NCI-H2227 (cell line): Measurements from ENCODE around the gene GPRIN1.
A peak's percentile ranks its signal among the peaks of the same experiment; 100 is the strongest.

Experiments used
- DNase-seq: peaks from one replicate; lab custom pipeline; 2025; ENCODE audit not compliant: unreplicated experiment; lab: John Stamatoyannopoulos, UW

The GPRIN1 gene

DNA sequence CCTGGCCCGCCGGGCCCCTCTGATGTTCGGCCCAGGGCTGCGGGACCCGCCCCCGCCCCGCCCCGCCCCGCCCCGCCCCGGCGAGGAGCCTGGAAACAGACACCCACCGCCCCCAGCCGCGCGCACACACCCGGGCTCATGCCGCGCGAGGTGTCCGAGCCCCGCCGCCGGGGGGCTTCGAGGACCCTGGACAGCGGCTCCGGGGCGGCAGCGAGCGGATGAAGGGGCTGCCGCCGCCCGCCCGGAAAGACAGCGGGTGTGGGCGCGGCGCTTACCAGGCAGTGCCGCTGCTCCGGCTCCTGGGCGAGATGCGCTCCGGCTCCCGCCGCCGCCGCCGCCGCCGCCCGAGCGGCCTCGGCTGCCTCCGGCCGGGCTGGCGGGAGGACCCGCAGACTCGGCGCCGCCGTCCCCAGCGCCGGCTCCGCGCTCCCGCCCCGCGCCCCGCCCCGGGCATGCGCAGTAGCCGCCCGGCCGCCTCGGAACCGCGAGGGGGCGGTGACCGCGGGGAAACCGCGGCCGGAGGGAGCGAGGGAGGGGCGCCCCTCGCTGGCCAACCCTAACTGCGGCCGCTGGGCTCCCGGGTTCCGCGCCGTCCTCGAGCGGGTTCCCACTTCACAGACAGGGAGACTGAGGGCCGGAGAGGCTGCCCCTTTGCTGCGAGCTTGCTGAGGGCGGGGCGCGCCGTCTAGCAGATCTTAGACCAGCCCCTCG is at the start of gene GPRIN1:
GPRIN1 (minus strand) TSS at position 433 of the 711 bp plus-strand sequence. CDS start 10,322 bp downstream, outside the sequence.
- peak; percentile 86 for DNase-seq

DNA sequence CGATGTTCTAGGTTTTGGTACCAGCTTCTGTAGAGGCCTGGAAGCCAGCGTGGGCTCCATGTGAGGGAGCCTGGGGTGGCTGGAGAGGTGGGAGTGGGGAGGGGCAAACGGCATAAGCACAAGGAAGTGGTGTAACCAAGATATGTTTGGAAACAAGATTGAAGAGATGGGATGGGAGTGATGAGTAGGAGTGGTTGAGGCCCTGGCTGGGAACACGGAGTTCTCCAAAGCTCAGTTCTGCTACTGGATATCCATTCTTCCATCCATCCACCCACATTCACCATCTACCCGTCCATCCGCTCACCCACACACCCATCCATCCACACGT is 49.5 kb upstream of the GPRIN1 start:
- no peak for DNase-seq

DNA sequence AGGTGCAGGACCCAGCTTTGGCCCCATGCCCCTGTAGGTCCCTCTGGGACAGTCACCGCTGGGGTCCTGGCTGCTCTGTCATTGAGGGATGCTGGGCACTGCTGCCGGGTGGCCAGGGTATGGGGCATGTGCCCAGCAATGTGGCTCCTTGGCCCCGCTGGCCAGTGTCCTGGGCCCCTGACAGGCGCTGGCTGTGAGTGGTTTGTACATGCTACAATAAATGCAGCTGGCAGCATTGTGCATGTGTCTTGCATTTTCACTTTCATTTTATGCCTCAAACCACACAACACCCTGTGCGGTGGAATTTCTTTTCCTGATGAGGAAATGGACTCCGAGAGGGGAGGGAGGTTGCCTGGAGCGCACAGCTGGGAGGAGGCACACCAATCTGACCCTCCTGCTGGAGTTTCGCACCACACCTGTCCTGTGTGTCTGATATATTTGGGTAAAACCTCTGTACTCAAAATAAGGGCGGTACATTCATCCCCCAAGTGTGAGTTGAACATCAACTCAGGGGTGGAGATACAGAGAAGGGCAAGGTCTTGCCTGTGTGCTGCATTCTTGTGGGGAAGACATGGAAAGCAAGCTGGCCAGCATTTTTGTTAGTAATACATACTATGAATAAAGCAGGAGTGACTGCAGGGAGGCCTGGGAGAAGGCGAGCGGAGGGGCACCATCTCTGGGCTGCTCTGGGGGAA is 49.0 kb upstream of the GPRIN1 start:
- no peak for DNase-seq

DNA sequence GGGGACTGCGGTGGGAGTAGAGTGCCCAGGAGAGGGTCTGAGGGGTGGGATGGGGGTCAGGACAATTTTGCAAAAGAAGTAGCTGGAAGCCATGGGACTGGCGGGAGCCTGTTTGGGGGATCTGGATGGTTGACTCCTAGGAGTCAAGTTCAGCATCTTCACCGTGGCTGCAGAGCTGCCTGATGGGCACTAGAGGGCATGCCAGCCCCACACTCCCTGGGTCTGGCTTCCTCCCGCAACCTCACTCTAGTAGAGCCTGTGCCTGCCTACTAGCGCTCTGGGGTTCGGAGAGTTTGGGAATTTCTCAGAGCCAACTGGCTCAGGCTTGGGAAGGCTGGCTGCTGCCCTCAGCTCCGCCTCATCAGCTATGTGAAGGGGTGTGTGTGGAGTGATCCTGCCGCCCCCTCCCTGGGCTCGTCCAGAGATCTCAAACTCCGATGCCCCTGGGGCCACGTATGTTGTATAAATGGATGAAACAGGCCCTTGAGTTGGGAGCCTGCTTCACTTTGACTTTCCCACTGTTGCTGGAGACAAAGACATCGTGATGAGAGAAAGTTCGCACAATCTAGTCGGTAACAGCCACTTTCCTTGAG is 48.1 kb upstream of the GPRIN1 start:
- DNase-seq = peak; percentile 68

DNA sequence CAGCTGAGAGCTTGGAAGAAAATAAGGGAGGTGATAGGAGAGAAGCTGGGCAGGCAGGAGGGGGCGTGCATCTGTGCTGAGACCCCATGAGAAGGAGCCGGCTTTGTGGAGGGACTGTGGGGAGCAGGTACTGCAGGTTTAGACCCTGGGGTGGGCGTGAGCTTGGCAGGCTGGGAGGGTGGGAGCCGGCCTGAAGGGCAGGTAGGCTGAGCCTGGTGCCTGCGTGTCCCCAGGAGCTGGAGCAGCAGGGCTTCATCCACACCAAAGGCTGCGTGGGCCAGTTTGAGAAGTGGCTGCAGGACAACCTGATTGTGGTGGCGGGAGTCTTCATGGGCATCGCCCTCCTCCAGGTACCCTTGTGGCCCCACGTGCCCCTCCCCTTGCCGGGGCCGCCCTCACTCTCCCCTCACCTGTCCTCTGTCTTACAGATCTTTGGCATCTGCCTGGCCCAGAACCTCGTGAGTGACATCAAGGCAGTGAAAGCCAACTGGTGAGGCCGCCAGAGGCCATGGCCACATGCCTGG is 46.6 kb upstream of the GPRIN1 start:
- DNase-seq = no peak

DNA sequence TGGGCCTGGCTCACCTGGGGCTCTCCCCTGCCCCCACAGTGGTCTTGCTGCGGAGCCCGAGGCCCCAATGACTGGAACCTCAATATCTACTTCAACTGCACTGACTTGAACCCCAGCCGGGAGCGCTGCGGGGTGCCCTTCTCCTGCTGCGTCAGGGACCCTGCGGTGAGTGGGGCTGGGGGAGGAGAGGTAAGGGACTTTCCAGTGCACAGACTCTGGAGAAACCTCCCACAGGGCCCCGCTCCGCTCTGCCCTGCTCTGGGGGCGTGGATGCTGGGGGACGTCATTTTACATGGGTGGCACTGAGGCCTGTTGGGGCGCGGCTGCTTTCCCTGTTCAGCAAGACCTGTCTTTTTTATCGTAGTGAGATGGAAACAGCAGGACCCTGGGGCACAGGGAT is 44.9 kb upstream of the GPRIN1 start:
- no peak for DNase-seq

GRCh38 chr5:176653401-176654385 is 43.7 kb upstream of the GPRIN1 start:
- DNase-seq = no peak

DNA sequence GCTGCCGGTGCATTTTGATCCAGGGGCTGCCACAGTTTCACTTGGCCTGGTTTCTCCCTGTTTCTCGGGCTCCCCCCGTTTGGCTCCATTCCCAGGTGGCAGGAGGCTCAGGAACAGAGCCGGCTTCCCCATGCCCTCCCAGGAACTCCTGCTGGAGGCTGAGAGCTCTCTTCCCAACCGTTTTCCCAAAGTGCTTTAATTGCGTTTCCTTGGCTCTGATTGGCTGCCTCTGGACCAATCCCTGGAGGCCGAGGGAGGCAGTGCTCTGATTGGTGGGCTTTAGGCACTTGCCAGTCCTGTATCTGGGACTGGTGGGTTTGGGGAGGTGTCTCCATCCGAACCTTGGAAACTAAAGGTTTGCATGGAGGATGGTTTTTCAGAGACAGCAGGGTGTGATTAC is 42.2 kb upstream of the GPRIN1 start:
- peak; percentile 37 for DNase-seq

DNA sequence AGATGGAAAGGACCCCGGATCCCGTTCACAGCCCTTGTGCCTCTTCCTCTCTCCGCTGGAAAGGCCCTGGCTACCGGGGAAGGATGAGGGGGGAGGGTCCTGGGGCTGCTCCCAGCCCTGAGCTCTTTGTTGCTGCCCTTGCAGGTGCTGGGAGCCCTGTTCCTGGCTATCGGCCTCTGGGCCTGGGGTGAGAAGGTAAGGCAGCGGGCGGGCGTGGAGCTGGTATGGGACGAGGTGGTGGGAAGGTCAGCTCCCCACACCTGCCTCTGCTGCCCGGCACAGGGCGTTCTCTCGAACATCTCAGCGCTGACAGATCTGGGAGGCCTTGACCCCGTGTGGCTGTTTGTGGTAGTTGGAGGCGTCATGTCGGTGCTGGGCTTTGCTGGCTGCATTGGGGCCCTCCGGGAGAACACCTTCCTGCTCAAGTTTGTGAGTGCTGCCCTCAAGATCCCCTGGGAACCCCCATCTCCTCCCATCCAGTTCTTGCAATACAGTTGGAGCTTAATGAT is 41.6 kb upstream of the GPRIN1 start:
- DNase-seq = no peak

DNA sequence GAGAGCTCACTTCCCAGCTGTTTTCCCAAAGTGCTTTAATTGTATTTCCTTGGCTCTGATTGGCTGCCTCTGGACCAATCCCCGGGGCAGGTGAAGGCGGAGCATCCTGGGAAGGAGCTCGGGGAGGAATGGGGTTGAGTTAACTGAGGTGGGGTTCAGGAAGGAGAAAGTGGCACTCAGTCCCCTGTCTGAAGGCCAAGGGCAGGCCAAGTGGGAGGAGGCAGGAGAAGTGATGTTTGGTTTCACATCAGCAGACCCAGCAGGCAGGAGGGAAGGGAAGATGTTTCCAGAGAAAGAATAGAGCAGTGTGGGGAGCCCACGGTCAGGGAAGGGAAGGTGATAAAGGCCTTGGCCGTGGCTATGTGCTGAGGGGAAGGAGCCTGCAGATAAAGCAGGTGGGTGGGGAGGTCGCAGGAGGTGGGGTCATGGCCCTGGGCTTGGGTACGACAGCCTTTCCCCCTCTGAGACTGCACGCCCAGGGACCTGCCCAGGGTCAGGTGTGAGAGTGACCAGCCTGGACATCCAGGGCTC is 40.5 kb upstream of the GPRIN1 start:
- no peak for DNase-seq

DNA sequence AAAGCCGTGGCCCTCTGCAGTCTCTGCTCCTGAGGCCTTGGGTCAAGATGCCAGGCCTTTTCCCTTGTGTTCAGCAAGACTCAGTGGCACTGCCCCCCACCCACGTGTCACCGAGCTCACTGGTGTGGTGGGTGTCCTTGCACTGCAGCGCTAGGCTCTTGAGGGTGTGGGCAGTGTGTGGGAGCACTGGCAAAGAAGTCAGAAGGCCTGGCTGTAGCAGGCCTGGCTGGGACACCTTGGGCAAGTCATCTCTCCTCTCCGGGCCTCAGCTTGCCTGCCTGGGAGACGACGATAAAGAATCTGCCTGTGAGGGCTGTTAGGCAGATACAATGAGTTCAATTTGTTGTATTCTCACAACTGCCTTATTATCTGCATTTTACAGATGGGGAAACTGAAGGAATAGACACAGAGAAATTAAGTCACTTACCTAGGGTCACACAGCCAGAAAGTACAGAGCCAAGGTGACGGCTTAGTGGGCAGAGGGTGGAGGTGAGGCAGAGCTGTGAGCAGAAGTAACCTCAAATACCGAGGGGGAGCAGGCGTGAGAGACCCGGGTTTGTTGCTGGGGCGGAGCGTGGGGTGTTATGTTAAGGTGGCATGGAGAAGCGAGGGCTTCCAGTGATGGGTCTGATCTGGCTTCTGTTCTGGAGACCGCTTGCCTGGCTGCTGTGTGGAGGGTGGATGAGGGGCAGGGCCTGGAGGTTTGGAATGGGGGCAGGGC is 38.7 kb upstream of the GPRIN1 start:
- no peak for DNase-seq

DNA sequence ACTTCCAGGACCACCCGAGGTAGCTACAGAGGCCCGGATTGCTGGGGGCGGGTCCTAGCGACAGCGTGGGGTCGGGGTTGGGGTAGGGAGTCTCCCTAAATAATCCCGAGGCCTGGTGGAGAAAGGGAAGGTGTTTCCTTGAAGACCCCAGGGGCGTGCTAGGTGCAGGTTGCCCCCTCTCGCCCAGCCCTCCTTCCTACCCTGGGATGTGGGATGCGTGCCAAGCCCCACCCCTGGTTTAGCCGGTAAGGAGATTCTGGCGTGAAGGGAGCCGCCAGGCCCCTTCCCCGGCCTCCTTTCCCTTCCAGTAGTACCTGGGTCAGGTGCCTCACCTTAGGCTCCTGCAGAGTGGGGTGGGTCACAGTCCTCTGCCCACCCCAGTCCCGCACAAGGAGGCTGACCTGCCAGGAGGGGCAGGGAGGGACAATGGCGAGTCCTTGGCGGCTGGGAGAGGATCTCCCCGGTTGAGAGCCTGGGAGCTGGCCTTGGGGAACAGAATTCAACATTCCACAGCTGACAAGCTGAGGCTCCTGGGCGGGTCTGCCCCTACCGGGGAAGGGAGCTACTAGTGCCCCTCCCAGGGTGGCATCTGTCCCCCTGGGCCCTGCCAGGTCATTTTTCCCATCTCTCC is 38.0 kb upstream of the GPRIN1 start:
- DNase-seq = peak; percentile 40

- DNase-seq = peak; percentile 98
These were observed 37.3 kb upstream of the GPRIN1 start, which contains the start of gene TSPAN17 for GRCh38 chr5:176647030-176647842. Gene TSPAN17 (plus strand): TSS chr5:176647484. CDS start chr5:176647616, 132 bp downstream.

DNA sequence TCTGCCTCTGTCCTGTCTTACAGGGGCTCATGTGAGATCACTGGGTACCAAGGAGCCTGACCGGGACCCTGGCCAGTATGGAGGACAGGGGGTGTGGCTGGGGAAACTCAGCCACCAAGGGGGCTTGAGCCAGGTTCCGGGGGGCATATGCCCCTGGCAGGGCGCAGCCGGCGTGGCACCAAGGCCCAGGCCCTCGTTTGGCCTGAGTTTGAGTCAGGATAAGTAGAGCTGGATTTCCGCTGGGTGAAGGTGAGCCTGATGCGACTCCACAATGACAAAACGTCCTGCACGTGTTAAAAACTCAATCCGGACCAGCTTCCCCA is 36.7 kb upstream of the GPRIN1 start:
- DNase-seq = no peak

DNA sequence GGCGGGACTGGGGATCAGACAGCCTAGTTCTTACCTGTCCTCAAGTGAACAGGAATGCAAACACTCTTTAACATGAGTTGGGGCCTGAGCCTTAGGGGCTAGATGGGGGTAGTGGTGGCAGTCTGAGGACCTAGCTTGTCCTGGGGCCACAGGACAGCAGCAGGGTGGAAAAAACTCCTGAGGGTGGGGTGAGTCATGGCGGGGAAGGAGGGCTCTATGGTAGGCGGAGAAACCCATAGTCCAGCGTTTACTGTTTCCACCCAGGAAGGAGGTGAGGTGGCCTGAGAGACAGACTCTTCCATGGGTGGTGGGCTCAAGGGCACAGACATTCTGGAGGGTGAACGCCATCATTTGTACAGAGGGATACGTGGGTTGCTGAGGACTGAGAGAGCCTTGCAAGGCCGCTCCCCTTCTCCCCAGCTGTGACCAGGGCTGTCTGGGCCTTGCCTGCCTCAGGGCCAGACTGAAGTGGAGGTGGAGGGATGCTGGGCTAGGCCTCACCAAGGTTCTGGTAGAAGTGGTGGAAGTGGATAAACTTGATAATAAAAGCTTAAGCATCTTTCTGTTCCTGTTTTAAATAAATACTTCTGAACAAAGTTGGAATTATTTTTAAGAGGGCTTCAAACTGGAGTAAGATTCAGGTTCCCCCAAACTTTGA is 36.2 kb upstream of the GPRIN1 start:
- no peak for DNase-seq

DNA sequence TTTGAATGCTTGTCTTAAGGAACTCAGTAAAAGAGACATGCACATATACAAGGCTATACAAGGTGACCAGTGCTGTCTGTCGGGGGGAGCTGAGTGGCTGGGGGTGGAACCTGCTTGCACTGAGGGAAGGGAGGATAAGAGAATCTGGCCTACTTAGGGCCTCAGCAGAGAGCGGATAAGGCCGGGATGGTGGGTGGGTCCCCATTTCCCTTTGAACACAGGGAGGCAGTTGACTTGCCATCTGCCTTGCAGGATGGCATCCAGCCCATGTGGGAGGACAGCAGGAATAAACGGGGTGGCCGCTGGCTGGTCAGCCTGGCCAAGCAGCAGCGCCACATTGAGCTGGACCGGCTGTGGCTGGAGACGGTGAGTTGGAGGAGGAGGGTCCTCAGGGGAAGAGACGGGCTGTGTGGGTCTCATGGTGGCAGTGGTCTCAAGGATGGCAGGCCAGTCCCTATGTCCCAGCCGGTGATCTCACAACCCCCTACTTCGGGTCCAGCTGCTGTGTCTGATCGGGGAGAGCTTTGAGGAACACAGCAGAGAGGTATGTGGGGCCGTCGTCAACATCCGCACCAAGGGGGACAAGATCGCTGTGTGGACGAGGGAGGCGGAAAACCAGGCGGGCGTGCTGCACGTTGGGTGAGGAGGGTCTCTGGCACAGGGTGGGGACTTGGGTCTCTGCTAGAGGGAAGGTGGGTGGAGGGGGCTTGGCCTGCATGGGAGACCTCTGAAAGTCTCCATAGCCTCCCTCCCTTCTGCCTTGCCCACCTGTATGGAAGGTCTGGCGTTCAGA is 35.1 kb upstream of the GPRIN1 start:
- DNase-seq = no peak

DNA sequence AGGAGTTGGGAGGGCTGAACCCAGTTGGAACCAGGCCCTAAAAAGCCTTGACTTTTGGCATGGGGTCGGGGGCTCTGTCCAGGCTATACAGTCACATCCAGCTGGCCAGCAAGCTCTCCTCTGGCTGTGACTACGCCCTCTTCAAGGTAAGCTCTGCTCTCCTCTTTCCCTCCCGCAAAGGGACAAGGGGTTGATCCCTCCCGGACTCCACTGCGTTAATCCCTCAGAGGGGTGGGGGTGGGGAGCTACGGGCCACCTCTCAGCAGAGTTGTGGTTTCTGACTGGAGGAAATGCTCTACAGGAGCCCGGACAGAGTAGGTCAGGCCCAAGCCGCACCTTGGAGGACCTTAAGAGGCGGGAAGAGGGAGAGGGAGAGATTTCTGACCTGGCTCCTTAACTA is 34.3 kb upstream of the GPRIN1 start:
- no peak for DNase-seq
